HG02588 (cell line): ENCODE data around the gene ASXL1.
"Not testable (repeated sequence)": the region's sequence is repeated elsewhere in the genome, so short reads cannot be mapped to it uniquely, and the experiment has no call there.

ENCODE experiments used
- ATAC-seq: cut with Tn5 transposase; IDR thresholded peaks from one replicate; pipeline ENCODE4 v1.9.1; 2021; ENCODE audit warnings: mild to moderate bottlenecking, moderate library complexity; ENCODE audit not compliant: unreplicated experiment

Gene ASXL1

GRCh38 chr20:32357869-32358631 lies at the start of gene ASXL1:
ASXL1 (plus strand) TSS chr20:32358331; CDS start chr20:32358776, 445 bp downstream.
- ATAC-seq: peak; percentile 70

- no peak for ATAC-seq
These were observed 45.3 kb upstream of the ASXL1 start for GRCh38 chr20:32312718-32313424.

GRCh38 chr20:32314768-32315167 lies 43.4 kb upstream of the ASXL1 start:
- no peak for ATAC-seq

GRCh38 chr20:32315399-32315798 lies 42.7 kb upstream of the ASXL1 start:
- ATAC-seq: no peak

DNA sequence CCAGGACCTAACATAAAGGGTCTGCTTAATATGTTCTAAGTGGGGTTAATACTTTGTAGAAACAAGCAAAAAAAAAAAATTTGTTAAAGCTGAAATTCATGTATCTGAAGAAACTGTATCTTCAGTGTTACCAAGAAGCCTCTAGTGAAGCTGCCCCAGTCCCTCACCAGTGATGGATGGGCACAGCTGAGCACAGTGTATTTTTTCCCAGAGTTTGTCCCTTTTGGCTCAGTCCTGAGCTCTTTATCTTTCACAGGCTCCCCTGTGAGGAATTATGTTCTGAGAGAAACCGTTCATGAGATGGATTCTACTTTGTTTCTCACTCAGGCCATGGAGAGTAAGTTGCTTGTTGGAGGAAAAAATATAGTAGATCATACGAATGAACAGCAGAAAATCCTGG lies 42.2 kb upstream of the ASXL1 start:
- no peak for ATAC-seq

- no peak for ATAC-seq
These were observed 41.5 kb upstream of the ASXL1 start for GRCh38 chr20:32316667-32317066.

- no peak for ATAC-seq
These were observed 39.0 kb upstream of the ASXL1 start for GRCh38 chr20:32319100-32319499.

- ATAC-seq: no peak
These were observed 37.8 kb upstream of the ASXL1 start for GRCh38 chr20:32320305-32320704.

DNA sequence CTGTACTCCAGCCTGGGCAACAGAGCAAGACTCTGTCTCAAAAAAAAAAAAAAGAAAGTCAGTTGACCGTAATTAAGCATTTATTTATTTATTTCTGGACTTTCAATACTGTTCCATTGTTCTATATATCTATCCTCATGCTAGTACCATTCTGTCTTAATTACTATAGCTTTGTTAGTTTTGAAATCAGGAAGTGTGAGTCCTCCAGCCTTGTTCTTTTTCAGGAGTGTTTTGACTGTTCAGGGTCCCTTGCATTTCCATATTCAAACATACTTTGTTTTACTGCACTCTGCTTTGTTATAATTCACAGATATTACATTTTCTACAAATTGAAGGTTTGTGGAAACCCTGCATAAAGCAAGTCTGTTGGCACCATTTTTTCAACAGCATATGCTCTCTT lies 36.7 kb upstream of the ASXL1 start:
- ATAC-seq: no peak

- ATAC-seq: not testable (repeated sequence)
These were observed 35.9 kb upstream of the ASXL1 start for GRCh38 chr20:32322260-32322659.

- not testable (repeated sequence) for ATAC-seq
These were observed 34.4 kb upstream of the ASXL1 start for GRCh38 chr20:32323761-32324160.

- ATAC-seq: no peak
These were observed 32.2 kb upstream of the ASXL1 start for GRCh38 chr20:32325706-32326503.

DNA sequence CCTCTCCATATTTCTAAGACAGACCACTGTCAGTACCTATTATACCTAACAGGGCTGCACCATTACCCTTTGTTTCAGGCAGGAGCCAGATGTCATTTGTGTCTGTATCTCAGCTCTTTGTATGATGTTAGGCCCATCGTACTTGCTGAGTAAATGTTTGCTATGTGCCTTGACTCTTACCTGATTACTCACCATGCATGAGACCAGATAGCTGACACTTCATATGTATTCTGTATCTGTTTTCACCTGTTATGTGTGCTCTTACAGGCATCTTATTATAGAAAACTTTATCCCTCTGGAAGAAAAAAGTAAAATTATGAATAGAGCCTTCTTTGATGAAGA lies 31.7 kb upstream of the ASXL1 start:
- ATAC-seq: no peak

- no peak for ATAC-seq
These were observed 30.9 kb upstream of the ASXL1 start for GRCh38 chr20:32327087-32327681.

DNA sequence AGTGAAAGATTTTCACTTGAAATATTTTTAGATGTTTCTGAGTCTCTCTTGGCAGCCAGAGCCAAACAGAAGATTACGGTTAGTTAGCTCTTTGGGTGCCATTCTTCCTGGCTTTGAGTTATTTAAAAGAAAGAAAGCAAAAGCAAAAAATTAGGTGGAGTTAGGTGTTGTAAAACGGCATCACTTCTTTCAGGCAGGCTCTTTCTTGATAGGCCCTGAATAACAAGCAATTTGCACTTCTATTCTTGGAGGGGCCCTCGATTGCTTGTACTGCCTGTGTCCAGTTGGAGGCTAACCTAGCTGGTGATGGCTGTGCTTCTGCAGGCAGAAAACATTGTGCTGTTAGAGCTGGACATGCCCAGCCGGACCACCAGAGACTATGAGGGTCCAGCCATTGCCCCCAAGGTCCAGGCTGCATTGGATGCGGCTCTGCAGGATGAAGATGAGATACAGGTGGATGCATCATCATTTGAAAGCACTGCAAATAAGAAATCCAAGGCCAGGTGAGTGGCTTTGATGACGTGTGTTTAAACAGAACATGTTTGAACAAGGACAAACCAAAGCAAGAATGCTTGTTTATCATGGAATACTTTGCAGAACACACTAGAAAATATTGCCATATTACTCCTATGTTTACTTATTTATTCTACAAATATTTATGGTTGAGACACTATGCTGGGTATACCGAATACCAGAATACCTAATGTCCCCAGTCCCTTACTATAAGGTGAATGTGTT lies 28.1 kb upstream of the ASXL1 start:
- no peak for ATAC-seq

GRCh38 chr20:32330555-32330897 lies 27.6 kb upstream of the ASXL1 start:
- no peak for ATAC-seq

DNA sequence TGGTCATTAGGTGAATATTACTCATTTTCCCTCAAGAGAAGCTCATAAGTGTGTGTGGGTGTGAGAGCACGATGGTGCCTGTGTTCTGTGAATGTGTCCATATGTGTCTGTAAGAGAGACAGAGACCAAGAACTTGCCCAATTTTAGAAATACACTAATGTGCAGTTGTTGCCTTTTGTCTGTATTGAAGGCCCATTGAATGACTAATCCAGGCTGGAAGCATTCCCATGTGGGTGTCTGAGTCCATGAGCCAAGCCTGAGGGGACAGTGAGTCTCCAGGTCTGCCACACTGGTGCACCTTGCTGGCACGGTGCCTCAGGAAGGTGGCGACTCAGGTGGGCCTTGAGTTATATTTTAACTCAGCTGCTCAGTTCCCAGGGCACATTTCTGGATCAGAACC lies 25.5 kb upstream of the ASXL1 start:
- no peak for ATAC-seq

DNA sequence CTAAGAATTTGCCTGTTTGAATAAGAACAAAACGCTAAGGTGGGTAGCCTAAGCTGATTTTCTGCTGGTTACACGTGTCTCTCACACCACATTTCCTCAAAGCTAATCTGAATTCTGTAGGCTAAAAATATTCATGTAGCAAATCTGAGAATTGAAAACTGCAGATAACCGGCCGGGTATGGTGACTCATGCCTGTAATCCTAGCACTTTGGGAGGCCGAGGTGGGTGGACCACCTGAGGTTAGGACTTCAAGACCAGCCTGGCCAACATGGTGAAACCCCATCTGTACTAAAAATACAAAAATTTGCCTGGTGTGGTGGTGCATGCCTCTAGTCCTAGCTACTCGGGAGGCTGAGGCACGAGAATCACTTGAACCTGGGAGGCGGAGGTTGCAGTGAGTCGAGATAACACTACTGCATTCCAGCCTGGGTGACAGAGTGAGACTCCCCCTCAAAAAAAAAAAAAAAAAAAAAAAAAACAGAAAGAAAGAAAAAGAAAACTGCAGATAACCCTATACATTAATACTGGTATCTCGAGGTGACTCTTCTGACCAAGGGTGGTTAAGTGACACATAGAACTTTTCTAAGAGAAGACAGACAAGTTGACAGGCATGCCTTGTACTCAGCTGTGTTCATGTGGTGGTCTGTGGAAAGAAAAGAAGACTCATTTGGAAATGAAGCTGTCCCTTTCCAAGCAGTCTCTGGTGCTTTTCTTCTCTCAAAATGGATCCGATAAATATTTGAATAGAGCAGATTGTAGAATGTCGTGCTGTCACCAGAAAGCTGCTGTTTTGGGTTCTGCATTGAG lies 24.7 kb upstream of the ASXL1 start:
- ATAC-seq: peak; percentile 54

DNA sequence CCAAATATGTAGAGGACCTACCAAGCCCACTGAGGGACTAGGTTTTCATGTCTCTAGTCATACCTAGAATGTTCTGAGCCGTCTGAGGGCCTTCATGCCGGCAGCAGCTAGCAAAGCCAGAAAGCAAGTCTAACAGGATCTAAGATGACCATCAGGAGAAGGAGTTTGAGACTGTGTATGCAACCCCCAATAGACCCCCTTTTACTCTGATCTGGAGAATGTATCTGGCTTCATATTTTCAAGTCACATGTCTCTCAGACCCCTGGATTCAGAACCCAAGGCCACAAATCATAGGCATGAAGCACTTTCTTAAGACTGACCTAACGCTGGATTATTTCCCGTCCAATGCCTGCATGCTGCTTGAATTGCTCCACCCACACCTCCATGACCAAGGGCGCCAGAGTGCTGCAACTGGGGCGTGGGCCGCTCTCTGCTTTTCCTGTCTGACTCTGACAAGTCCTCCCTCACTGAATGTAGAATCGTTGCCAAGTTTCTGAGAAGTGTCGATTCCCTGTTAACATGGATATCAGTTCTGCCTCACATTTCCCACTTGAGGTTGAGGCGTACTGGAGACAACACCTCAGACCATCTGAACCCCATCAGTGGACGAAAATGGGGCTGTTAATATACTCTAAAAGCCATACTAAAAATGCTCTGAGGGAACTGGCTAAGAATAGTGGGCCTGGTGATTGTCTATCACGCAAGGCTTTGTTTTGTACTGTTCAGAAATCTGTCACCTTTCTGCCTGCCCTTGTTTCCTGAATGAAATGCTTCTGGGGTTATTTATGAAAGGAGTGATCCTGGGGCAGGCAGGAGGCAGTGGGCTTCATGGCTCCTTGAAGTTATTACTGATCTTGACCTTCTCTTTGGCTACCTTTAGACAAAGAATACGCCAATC lies 23.9 kb upstream of the ASXL1 start:
- peak; percentile 6 for ATAC-seq
